IPS-18a (cell line): Measurements from ENCODE around the gene LRRK2.
"Not testable (repeated sequence)": the region's sequence is repeated elsewhere in the genome, so short reads cannot be mapped to it uniquely, and the experiment has no call there.

ENCODE experiments used
- H3K27ac ChIP-seq: one replicate; pipeline ENCODE4 v1.5.1; 2013; ENCODE audit warnings: low read length
- H3K27me3 ChIP-seq: one replicate; pipeline ENCODE4 v1.6.1; 2013; ENCODE audit warnings: mild to moderate bottlenecking, low read length; ENCODE audit not compliant: control insufficient read depth, insufficient read depth
- H3K36me3 ChIP-seq: one replicate; pipeline ENCODE4 v1.6.1; 2013; ENCODE audit warnings: low read depth, low read length; ENCODE audit not compliant: control insufficient read depth
- H3K4me1 ChIP-seq: one replicate; pipeline ENCODE4 v1.6.1; 2013; ENCODE audit warnings: low read depth, low read length; ENCODE audit not compliant: control insufficient read depth
- H3K4me3 ChIP-seq: one replicate; pipeline ENCODE4 v1.5.1; 2013; ENCODE audit warnings: low read length
- H3K9ac ChIP-seq: one replicate; pipeline ENCODE4 v1.6.1; 2013; ENCODE audit warnings: mild to moderate bottlenecking, low read length, moderate library complexity
- H3K9me3 ChIP-seq: one replicate; pipeline ENCODE4 v1.6.1; 2013; ENCODE audit warnings: low read depth, low read length; ENCODE audit not compliant: control insufficient read depth

Gene LRRK2

DNA sequence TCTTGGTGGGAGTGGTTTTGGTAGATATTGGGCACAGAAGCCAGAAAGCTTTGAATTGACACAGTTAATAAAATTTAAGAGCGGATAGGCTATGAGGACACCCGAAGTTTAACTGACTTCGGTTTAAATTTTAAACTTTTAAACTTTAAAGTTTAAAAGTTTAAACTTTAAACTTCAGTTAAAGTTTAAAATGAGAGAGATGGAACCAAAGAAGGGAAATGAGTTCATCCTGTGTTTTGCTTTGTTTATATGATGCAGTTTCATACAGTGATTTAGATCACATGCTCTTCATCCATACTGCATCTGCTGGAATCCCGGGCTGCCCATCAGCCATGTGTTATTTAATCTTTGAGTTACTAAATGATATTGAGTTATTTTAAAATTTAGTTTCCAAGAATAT lies 27.2 kb upstream of the LRRK2 start:
- H3K4me1 ChIP-seq, result peaks cover 3% of the 10 kb centered on the region
- no peaks in the 10 kb centered on the region for H3K36me3 ChIP-seq
- H3K27me3 ChIP-seq, result no peaks in the 10 kb centered on the region
- no peak overlapping the region for H3K9ac ChIP-seq
- H3K9me3 ChIP-seq, result no peaks in the 10 kb centered on the region
- H3K4me3 ChIP-seq, result no peak overlapping the region
- H3K27ac ChIP-seq, result no peak overlapping the region

DNA sequence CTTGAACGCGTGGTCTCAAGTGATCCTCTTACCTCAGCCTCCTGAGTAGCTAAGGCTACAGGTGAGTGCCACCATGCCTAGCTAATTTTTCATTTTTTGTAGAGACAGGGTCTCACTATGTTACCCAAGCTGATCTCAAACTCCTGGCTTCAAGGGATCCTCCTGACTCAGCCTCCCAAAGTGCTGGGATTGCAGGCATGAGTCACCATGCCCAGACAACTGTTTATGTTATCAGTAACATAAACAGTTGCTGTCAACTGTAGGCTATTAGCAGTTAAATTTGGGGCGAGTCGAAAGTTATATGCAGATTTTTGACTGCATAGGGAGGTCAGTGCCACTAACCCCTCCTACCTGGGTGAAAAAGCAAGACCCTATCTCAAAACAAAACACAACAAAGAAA lies 26.2 kb upstream of the LRRK2 start:
- Histone ChIP-seq H3K27ac (no peak overlapping the region), H3K9me3 (no peaks in the 10 kb centered on the region), H3K4me1 (no peaks in the 10 kb centered on the region), H3K9ac (no peak overlapping the region), H3K4me3 (no peak overlapping the region), H3K27me3 (no peaks in the 10 kb centered on the region), H3K36me3 (no peaks in the 10 kb centered on the region)

DNA sequence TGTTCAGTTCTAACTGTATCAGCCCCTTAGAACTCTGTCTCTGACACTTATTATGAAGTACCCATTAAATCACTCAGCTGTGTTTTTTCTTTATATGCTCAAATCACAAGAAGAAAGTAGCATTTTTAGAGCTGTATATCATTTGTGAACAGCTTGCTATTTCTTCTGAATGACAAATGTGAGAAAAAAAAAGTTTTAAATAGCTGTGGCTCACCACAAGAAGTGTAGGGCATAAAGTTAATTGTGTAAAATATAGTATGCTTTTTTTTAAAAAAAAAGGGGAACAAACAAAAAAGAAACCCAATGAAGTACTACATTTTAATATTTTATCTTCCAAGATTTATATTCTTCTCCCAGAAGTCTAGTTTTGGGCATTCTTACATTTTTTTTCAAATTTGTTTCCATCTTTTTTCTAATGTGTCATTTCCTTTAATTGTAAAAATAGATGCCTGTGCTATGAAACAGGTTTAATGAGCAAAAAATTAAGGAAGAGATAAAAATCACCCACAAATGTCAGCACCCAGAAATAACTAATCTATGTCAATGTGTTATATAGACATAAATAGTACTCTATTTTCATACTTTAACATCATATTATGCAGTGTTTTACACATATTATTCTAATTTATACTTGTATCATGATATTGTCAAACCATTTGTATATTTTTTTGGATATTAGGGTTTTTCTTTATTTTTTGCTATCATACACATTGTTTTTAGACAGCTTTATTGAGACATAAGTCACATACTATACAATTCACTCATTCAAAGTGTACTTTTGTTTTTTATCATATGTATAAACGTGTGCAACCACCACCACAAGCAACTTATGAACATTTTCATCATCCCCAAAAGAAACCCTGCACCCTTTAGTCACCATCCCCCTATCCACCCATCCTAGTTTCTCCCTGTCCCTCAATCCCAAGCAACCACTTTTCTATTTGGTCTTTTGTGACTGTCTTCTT lies 22.4 kb upstream of the LRRK2 start:
- no peaks in the 10 kb centered on the region for H3K36me3 ChIP-seq
- no peak overlapping the region for H3K4me3 ChIP-seq
- no peak overlapping the region for H3K27ac ChIP-seq
- H3K27me3 ChIP-seq, result no peaks in the 10 kb centered on the region
- no peaks in the 10 kb centered on the region for H3K4me1 ChIP-seq
- H3K9ac ChIP-seq, result no peak overlapping the region
- H3K9me3 ChIP-seq, result no peaks in the 10 kb centered on the region

DNA sequence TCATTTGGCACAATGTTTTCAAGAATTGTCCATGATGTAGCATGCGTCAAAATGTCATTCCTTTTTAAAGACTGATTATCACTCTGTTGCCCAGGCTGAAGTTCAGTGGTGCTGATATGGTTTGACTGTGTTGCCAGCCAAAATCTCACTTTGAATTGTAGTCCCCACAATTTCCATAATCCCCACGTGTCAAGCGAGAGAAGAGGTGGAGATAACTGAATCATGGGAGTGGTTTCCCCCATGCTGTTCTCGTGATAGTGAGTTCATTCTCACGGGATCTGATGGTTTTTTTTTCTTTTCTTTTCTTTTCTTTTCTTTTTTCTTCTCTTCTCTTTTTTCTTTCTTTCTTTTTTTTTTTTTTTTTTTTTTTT lies 21.8 kb upstream of the LRRK2 start:
- no peak overlapping the region for H3K9ac ChIP-seq
- no peaks in the 10 kb centered on the region for H3K27me3 ChIP-seq
- no peaks in the 10 kb centered on the region for H3K9me3 ChIP-seq
- no peak overlapping the region for H3K4me3 ChIP-seq
- H3K27ac ChIP-seq, result no peak overlapping the region
- no peaks in the 10 kb centered on the region for H3K36me3 ChIP-seq
- no peaks in the 10 kb centered on the region for H3K4me1 ChIP-seq

DNA sequence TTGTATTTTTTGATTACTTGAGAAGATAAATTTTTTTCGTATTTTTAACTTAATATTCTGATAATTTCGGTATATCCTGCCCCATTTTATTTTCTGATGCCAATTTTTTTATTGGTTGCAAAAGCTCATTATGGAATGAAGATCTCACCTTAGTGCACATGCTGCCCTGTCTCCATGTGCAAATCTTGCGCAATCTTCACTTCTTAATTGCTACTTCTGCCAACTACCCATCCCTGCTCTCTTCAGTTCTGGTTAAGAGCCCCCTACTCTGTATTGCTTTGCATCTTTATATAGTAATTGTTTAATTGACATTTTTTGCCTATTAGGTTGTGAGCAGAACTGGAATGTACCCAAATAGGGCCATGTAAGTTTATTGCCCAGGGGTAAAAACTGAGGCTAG lies 20.5 kb upstream of the LRRK2 start:
- no peaks in the 10 kb centered on the region for H3K9me3 ChIP-seq
- H3K27me3 ChIP-seq, result no peaks in the 10 kb centered on the region
- H3K27ac ChIP-seq, result no peak overlapping the region
- no peaks in the 10 kb centered on the region for H3K4me1 ChIP-seq
- no peaks in the 10 kb centered on the region for H3K36me3 ChIP-seq
- no peak overlapping the region for H3K4me3 ChIP-seq
- H3K9ac ChIP-seq, result no peak overlapping the region

DNA sequence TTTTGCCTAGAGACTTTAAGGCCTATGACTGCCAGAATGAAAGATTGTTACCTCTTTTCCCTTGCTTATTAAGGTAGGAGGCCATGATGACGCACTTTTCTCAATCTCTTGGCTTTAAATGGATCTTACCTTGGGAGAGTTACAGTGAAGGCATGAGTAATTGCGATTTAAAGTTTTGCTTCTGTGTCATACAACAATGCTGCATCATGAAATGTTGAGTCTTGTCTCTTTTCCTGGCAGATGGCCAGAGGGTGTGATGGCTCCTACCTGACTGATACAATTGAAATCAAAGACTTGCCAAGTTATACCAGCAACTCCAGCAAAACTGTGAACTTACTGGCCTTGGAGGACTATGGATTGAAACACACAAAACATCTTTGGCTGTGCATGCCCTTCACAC lies 17.2 kb upstream of the LRRK2 start:
- no peak overlapping the region for H3K9ac ChIP-seq
- H3K36me3 ChIP-seq, result no peaks in the 10 kb centered on the region
- no peaks in the 10 kb centered on the region for H3K4me1 ChIP-seq
- H3K27me3 ChIP-seq, result no peaks in the 10 kb centered on the region
- peaks cover 9% of the 10 kb centered on the region for H3K9me3 ChIP-seq
- H3K27ac ChIP-seq, result no peak overlapping the region
- no peak overlapping the region for H3K4me3 ChIP-seq

DNA sequence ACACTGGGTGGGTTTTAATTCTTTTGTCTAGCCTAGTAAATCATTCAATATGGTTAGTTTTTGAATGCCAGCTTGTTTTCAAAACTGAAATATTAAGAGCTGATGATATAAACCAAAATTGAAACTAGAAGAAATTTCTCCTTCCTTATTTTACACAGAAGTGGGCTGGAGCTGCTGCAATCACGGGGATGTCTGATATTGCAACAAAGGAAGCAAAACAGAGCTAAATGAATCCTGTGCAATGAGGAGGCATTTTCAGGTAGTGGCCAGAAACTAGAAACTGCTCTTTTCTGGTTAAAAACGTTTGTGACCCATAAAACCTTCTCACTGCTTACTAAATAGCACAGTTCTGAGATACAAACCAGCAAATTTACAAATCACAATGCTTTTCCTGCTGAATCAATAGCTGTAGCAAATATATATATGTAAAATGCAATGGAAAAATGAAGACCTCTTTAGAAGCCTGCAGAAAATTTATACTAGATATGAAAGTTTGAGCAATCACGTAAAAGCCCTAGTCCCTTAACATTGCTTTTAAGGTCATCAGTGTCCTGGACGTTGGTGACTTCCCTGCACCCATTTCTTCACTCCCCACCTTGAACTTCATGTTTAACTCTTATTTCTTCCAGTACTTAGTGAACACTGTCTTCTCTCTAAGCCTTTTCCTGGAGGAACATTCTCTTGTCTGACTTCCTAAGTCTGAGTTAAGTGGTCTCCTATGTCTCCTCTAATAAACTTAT lies 15.9 kb upstream of the LRRK2 start:
- H3K9ac ChIP-seq, result no peak overlapping the region
- H3K9me3 ChIP-seq, result peaks cover 9% of the 10 kb centered on the region
- H3K27me3 ChIP-seq, result no peaks in the 10 kb centered on the region
- H3K27ac ChIP-seq, result no peak overlapping the region
- H3K4me1 ChIP-seq, result no peaks in the 10 kb centered on the region
- H3K36me3 ChIP-seq, result no peaks in the 10 kb centered on the region
- H3K4me3 ChIP-seq, result no peak overlapping the region

DNA sequence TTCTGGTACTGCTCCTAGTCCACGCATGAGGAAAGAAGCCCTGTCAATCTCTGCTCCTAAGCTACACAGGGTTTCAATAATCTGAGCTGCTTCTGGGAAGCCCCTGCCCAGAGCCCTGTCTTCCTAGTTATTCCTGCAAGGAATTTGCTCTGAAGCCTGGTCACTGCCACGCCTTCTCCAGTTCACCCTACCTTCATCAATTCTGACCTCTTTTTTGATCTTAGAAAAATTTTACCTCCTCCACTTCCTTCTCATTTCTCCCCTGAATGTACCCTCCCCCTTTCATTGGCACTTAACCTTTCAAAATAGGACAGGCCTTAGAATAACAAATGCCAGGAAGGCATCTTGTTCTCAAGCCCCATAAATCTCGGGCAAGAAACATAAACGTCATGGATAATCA lies 14.9 kb upstream of the LRRK2 start:
- Histone ChIP-seq H3K27ac (no peak overlapping the region), H3K27me3 (no peaks in the 10 kb centered on the region), H3K4me1 (no peaks in the 10 kb centered on the region), H3K9ac (no peak overlapping the region), H3K36me3 (no peaks in the 10 kb centered on the region), H3K4me3 (no peak overlapping the region), H3K9me3 (peaks cover 9% of the 10 kb centered on the region)

DNA sequence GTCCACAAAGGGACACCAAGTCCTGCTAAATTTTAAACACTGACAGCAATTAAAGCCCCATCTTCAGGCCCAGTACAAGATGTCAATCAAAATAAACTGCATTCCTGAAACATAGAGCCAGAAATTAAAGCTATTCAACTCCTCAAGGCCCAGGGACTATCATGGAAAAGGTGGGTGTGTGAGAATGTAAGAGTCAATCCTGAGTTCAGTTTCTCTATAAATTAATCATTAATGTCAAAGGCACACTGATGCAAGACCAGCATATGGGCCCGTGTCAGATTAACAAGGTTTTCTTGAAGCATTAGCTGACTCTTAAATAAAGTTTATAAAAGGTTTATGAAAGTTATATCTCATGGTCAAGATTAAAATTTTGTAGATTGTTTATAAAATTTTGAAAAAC lies 13.6 kb upstream of the LRRK2 start:
- H3K27ac ChIP-seq, H3K9ac ChIP-seq, H3K9me3 ChIP-seq, H3K4me1 ChIP-seq, H3K36me3 ChIP-seq, H3K27me3 ChIP-seq, H3K4me3 ChIP-seq: not testable (repeated sequence)

DNA sequence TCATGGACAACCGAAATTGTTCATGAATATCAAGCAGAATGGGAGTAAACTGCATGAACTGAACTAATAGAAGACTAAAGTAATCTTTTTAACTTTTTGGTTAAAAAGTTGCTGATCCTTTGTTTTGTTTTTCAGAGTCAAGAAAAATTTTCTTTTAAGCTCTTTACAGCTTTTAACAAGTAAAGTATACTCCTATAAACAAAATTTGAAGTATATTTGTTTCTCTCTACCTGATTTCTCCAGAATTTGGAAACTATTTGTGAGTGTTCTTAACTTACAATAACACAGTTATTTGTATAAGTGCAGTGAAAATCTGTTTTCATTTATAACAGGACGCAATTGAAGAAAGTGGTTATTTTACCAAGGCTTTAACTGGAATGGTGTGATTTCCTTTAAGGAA lies 12.2 kb upstream of the LRRK2 start:
- H3K9ac ChIP-seq, result no peak overlapping the region
- no peaks in the 10 kb centered on the region for H3K27me3 ChIP-seq
- no peaks in the 10 kb centered on the region for H3K36me3 ChIP-seq
- H3K27ac ChIP-seq, result no peak overlapping the region
- peaks cover 9% of the 10 kb centered on the region for H3K9me3 ChIP-seq
- H3K4me1 ChIP-seq, result no peaks in the 10 kb centered on the region
- H3K4me3 ChIP-seq, result no peak overlapping the region

DNA sequence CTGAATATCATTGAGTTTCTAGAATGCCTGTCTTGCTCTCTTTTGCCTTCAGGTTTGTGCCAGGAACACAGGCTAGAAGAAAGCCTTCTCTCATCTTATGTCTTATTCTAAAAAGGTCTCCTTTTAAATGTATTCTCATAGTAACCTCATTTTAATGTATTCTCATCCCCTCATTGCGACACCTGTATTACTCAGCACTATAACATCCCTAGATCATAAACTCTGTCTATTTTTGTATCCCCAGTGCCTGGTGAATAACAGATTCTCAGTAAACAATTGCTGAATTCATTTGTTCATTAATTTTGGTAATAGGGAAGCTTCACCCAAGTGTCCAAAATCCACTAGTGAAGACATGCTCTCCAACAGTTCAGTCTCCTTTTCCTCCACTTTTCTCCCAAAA lies 8.8 kb upstream of the LRRK2 start:
- Histone ChIP-seq H3K4me1 (no peaks in the 10 kb centered on the region), H3K27ac (no peak overlapping the region), H3K4me3 (no peak overlapping the region), H3K9ac (no peak overlapping the region), H3K27me3 (no peaks in the 10 kb centered on the region), H3K9me3 (peaks cover 9% of the 10 kb centered on the region), H3K36me3 (no peaks in the 10 kb centered on the region)
